Liver (tissue), 9 donors: ENCODE data around the gene A4GALT. TPM values are rescaled to one million over a fixed set of nuclear protein-coding genes. Genes with fewer than 3 reads are reported as not detected.

Experiments used
- DNase-seq: peaks from one replicate; pipeline ENCODE4 v3.0.0-alpha.2; 2017; ENCODE audit warnings: low spot score
- H3K27ac ChIP-seq, 2 donors: one replicate each; pipeline ENCODE4 v1.7.0; 2013; ENCODE audit warnings: inconsistent platforms in 2 of 2, low read length in 2 of 2, control low read depth in 1 of 2, low read depth in 1 of 2, mild to moderate bottlenecking in 1 of 2
- H3K27me3 ChIP-seq, 4 donors: one replicate each; pipeline versions ENCODE4 v1.6.1 to v1.7.0; 2013; ENCODE audit warnings: low read length in 3 of 4, inconsistent platforms in 1 of 4, mild to moderate bottlenecking in 1 of 4, moderate library complexity in 1 of 4; ENCODE audit not compliant: control insufficient read depth in 4 of 4, insufficient read depth in 4 of 4
- H3K36me3 ChIP-seq, 4 donors: one replicate each; pipeline versions ENCODE4 v1.6.1 to v1.7.0; 2013; ENCODE audit warnings: low read length in 3 of 4, mild to moderate bottlenecking in 3 of 4, low read depth in 1 of 4, moderate library complexity in 1 of 4; ENCODE audit not compliant: control insufficient read depth in 4 of 4, insufficient read depth in 3 of 4
- H3K4me1 ChIP-seq, 4 donors: one replicate each; pipeline versions ENCODE4 v1.6.1 to v1.7.0; 2013; ENCODE audit warnings: low read length in 3 of 4, mild to moderate bottlenecking in 3 of 4, moderate library complexity in 1 of 4; ENCODE audit not compliant: control insufficient read depth in 4 of 4, insufficient read depth in 4 of 4
- H3K4me3 ChIP-seq, 3 donors: one replicate each; pipeline versions ENCODE4 v1.6.1 to v1.7.0; 2013; ENCODE audit warnings: low read length in 3 of 3, control low read depth in 1 of 3, low read depth in 1 of 3, mild to moderate bottlenecking in 1 of 3
- H3K9ac ChIP-seq, 2 donors: one replicate each; pipeline ENCODE4 v1.7.0; 2013; ENCODE audit warnings: low read length in 2 of 2, mild to moderate bottlenecking in 2 of 2, moderate library complexity in 2 of 2, control low read depth in 1 of 2, low read depth in 1 of 2
- H3K9me3 ChIP-seq, 4 donors: one replicate each; pipeline versions ENCODE4 v1.6.1 to v1.7.0; 2013; ENCODE audit warnings: low read length in 3 of 4; ENCODE audit not compliant: control insufficient read depth in 4 of 4
- EGR1 ChIP-seq, 2 donors: IDR thresholded peaks; 2 replicates each; pipeline ENCODE4 v1.6.1; 2016 to 2018; ENCODE audit warnings: antibody characterized with exemption in 2 of 2, low read depth in 2 of 2
- FOXA1 ChIP-seq: IDR thresholded peaks from 2 replicates; pipeline ENCODE4 v1.6.1; 2016; ENCODE audit warnings: antibody characterized with exemption
- FOXA2 ChIP-seq: IDR thresholded peaks from 2 replicates; pipeline ENCODE4 v1.6.1; 2016; ENCODE audit warnings: antibody characterized with exemption
- GABPA ChIP-seq, 2 donors: IDR thresholded peaks in 1 of 2; conservative IDR thresholded peaks in 1 of 2; 2 replicates each; pipeline ENCODE4 v1.6.1; 2016; ENCODE audit warnings: antibody characterized with exemption in 2 of 2, mild to moderate bottlenecking in 1 of 2, moderate library complexity in 1 of 2
- HNF4A ChIP-seq, 2 donors: conservative IDR thresholded peaks; 2 replicates each; pipeline ENCODE4 v1.6.1; 2016; ENCODE audit warnings: antibody characterized with exemption in 2 of 2, mild to moderate bottlenecking in 2 of 2
- HNF4G ChIP-seq: IDR thresholded peaks from 2 replicates; pipeline ENCODE4 v1.6.1; 2016; ENCODE audit warnings: antibody characterized with exemption
- JUND ChIP-seq, 2 donors: IDR thresholded peaks; 2 replicates each; pipeline ENCODE4 v1.6.1; 2016; ENCODE audit warnings: antibody characterized with exemption in 2 of 2
- NR2F2 ChIP-seq: IDR thresholded peaks from 2 replicates; pipeline ENCODE4 v1.6.1; 2016; ENCODE audit warnings: antibody characterized with exemption
- RAD21 ChIP-seq, 2 donors: IDR thresholded peaks; 2 replicates each; pipeline ENCODE4 v1.6.1; 2016; ENCODE audit warnings: antibody characterized with exemption in 2 of 2, mild to moderate bottlenecking in 2 of 2
- RXRA ChIP-seq, 2 donors: IDR thresholded peaks; 2 replicates each; pipeline ENCODE4 v1.6.1; 2017 to 2018; ENCODE audit warnings: antibody characterized with exemption in 2 of 2, mild to moderate bottlenecking in 1 of 2
- SP1 ChIP-seq: IDR thresholded peaks from 2 replicates; pipeline ENCODE4 v1.6.1; 2018; ENCODE audit warnings: antibody characterized with exemption, mild to moderate bottlenecking
- TAF1 ChIP-seq: conservative IDR thresholded peaks from 2 replicates; pipeline ENCODE4 v1.6.1; 2016; ENCODE audit warnings: antibody characterized with exemption, mild to moderate bottlenecking
- YY1 ChIP-seq: IDR thresholded peaks from 2 replicates; pipeline ENCODE4 v1.6.1; 2016; ENCODE audit warnings: antibody characterized with exemption, mild to moderate bottlenecking
- WGBS: extraction: QIAGEN DNeasy Blood & Tissue Kit; methylation state at CpG from one replicate; pipeline ENCODE4 v1.1.7; 2013; 5-methylcytosine and 5-hydroxymethylcytosine counted together
- polyA plus RNA-seq, 2 donors: library from polyadenylated mRNA; stranded (reverse) in 1 of 2; unstranded in 1 of 2; fragments of 200-250 nt in 1 of 2; fragments of >200 nt in 1 of 2; fragmentation: Nextera tagmentation in 1 of 2; extraction: Ambion mirVana in 1 of 2; gene quantifications; one replicate each; pipeline versions ENCODE4 v1.2.1 to v1.2.3, GENCODE V29; 2013 to 2015
- total RNA-seq, 2 donors: library from RNA; depleted of rRNA; stranded (reverse); fragments of >200 nt; gene quantifications; one replicate each; pipeline ENCODE4 v1.2.3, GENCODE V29; 2014
- TF ChIP-seq, protein P1 (sequence below): IDR thresholded peaks from 2 replicates; pipeline ENCODE4 v1.6.1; 2016; ENCODE audit warnings: antibody characterized with exemption
- TF ChIP-seq, protein P2 (sequence below): IDR thresholded peaks from 2 replicates; pipeline ENCODE4 v1.6.1; 2016; ENCODE audit warnings: antibody characterized with exemption
- TF ChIP-seq, protein P3 (sequence below): IDR thresholded peaks from 2 replicates; pipeline ENCODE4 v1.6.1; 2016; ENCODE audit warnings: antibody characterized with exemption
- TF ChIP-seq, protein P4 (sequence below): fragments of 150-350 bp; IDR thresholded peaks from 2 replicates; pipeline ENCODE4 v1.5.1; 2017; ENCODE audit warnings: improper control_type of control experiment, low read depth, low read length; ENCODE audit not compliant: missing input control
- donor health status: healthy.
- donor health status: healthy.
- donor health status: healthy.
- donor health status: healthy.
- donor health status: healthy.

The A4GALT gene
- total and polyA plus RNA-seq, 4 donors: 1.6 to 8.2 (median 2.0) TPM

DNA sequence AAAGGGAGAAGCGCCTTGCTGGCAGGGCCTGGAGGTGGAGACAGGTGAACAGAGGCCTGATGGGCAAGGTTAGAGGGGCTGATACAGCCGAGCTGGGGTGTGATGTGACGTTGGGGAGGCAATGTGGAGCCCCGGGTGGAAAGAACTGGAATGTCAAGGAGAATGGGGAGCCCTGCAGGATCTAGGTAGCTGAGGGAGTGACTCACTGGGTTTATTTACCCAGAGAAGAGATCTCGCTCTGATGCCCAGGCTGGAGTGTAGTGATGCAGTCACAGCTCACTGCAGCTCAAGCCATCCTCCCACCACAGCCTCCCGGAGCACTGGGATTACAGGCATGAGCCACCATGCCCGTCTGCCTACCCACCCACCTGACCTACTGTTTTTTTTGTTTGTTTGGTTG, 69.5 kb downstream of the A4GALT start:
- DNase-seq: no peak
- TF ChIP-seq NR2F2 (no peak), SP1 (no peak), FOXA1 (no peak), RXRA (IDR thresholded peaks at IDR 0.05) (no peak), TAF1 (no peak)
- TF ChIP-seq, protein P1, sequence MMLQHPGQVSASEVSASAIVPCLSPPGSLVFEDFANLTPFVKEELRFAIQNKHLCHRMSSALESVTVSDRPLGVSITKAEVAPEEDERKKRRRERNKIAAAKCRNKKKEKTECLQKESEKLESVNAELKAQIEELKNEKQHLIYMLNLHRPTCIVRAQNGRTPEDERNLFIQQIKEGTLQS: no peak
- Histone ChIP-seq H3K27ac (no peak overlapping the region), H3K4me1 (peaks cover 22 to 49% (median 38%) of the 10 kb centered on the region in 4 donors), H3K9ac (no peak overlapping the region), H3K36me3 (no peaks in the 10 kb centered on the region), H3K4me3 (no peak overlapping the region), H3K9me3 (no peaks in the 10 kb centered on the region), H3K27me3 (no peaks in the 10 kb centered on the region)
- WGBS: 85% methylated on average over 7 of the region's 7 CpGs

DNA sequence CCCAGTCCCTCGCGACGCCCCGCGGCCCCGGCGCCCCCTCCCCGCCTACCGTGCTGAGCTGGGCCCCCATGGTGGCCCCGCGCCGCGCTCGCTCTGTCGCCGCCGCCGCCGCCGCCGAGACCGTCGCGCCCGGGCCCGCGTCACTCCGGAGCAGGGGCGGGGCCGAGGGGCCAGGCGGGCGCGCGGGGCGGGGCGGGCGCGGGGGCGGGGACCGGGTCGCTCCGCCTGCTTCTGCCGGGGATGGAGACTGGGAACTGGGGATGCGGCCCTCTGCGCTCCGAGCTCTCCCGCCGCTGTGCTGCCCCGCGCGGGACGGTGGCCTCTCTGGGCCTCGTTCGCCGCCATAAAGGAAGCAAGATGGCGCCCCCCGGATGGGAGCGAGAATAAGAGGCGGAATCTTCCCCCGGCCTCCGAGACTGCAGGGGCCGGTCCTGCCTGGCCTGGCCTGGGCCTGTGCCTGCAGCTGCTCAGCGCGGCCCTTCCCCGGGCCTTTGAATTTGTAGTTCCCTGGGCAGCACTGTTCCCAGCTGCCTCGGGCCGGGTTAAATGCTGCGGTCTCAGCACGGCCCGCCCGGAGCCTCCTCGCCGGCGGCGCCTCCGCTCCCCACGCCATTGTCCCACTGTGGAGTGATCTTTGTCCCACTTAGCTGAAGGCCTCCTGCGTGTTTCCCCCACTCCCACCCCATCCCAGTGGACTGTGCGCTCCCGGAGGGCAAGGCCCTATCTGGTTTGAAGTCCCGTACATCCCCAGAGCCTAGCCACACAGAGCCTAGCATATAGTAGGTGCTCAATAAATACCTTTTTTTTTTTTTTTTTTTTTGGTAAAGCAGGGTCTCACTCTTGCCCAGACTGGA, 71.2 kb downstream of the A4GALT start, which contains the start of gene CYB5R3:
CYB5R3 (minus strand) TSS at position 147 of the 854 bp plus-strand sequence; CDS start at position 70, 77 bp downstream.
- Histone ChIP-seq H3K36me3 (no peaks in the 10 kb centered on the region), H3K27me3 (no peaks in the 10 kb centered on the region), H3K4me1 (peaks cover 36 to 65% (median 54%) of the 10 kb centered on the region in 4 donors), H3K4me3 (peak within 1 kb of the TSS; percentile 95 to 99 (median 96)), H3K9me3 (no peaks in the 10 kb centered on the region), H3K27ac (peak within 1 kb of the TSS; percentile 94 to 96), H3K9ac (peak within 1 kb of the TSS; percentile 18 to 73)
- peak; percentile 85 for DNase-seq
- 13% methylated on average over 81 of the region's 81 CpGs for WGBS
- TF ChIP-seq HNF4G: no peak
- no peak for TF ChIP-seq RAD21 (IDR thresholded peaks at IDR 0.05)
- peak; percentile 73 for TF ChIP-seq YY1
- no peak for TF ChIP-seq JUND (IDR thresholded peaks at IDR 0.05)
- TF ChIP-seq, protein P2, sequence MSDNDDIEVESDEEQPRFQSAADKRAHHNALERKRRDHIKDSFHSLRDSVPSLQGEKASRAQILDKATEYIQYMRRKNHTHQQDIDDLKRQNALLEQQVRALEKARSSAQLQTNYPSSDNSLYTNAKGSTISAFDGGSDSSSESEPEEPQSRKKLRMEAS: no peak
- no peak for TF ChIP-seq EGR1 (IDR thresholded peaks at IDR 0.05; ENCODE audit: low read depth in 2 of 2)

DNA sequence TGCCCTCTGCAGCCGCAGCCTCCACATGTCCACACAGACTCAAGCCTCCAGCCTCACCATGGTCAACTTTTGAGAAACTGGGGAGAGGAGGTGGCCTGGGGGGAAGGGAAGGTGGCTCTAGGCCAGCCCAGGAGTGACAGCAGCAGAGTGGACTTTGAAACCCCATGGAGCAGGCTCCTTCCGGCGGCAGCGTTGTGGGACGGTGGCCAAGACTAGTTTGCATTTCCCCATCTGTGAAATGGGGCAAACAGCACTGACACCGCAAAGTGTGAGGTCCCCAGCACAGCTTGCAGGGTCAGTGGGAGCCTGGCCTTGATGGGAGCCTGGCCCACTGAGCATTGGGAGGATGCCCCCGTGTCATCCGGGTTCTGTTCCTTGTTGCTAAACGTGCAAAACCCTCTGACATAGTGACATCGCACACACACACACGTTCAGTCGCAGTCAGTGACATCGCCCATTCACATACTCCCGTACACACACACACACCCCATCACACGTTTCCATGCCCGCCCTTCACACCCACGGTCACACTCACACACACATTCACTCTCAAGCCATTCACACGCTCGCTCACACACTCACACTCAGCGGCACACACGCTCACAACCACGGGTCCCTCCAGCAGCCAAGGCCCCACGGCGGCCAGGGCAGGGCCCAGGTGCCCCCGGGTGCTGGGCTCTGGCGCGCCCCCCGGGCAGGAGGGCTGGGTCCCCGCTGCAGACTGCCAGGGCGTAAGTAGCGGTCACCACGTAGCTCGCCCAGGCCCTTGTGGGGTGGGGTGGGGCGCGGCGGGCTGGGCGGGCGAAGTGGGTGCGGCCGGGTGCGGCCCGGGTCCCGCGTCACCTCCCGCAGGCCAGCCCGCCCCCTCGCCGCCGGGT, 72.1 kb downstream of the A4GALT start:
- Histone ChIP-seq H3K4me1 (peaks cover 41 to 69% (median 57%) of the 10 kb centered on the region in 4 donors), H3K36me3 (no peaks in the 10 kb centered on the region), H3K27me3 (no peaks in the 10 kb centered on the region), H3K9me3 (no peaks in the 10 kb centered on the region), H3K9ac (peak overlapping the region; percentile 18 to 73), H3K27ac (peak overlapping the region; percentile 94 to 96), H3K4me3 (peak overlapping the region; percentile 95 to 99 (median 96))
- 2% methylated on average over 49 of the region's 49 CpGs for WGBS
- peak; percentile 85 for DNase-seq
- no peak for TF ChIP-seq EGR1 (IDR thresholded peaks at IDR 0.05; ENCODE audit: low read depth in 2 of 2)
- TF ChIP-seq FOXA1: no peak
- no peak for TF ChIP-seq TAF1
- TF ChIP-seq YY1: peak; percentile 56
- TF ChIP-seq JUND (IDR thresholded peaks at IDR 0.05): peak in 1 of 2 donors; percentile 46
- TF ChIP-seq HNF4A (conservative IDR thresholded peaks at IDR 0.05): peak; percentile 90 to 93
- TF ChIP-seq GABPA (IDR thresholded peaks at IDR 0.05 in 1 of 2, conservative IDR thresholded peaks at IDR 0.05 in 1 of 2): peak in 1 of 2 donors; percentile 77
- TF ChIP-seq NR2F2: no peak
- no peak for TF ChIP-seq RAD21 (IDR thresholded peaks at IDR 0.05)
- TF ChIP-seq, protein P1: no peak
- TF ChIP-seq SP1: peak; percentile 84
- TF ChIP-seq FOXA2: no peak
- TF ChIP-seq, protein P3, sequence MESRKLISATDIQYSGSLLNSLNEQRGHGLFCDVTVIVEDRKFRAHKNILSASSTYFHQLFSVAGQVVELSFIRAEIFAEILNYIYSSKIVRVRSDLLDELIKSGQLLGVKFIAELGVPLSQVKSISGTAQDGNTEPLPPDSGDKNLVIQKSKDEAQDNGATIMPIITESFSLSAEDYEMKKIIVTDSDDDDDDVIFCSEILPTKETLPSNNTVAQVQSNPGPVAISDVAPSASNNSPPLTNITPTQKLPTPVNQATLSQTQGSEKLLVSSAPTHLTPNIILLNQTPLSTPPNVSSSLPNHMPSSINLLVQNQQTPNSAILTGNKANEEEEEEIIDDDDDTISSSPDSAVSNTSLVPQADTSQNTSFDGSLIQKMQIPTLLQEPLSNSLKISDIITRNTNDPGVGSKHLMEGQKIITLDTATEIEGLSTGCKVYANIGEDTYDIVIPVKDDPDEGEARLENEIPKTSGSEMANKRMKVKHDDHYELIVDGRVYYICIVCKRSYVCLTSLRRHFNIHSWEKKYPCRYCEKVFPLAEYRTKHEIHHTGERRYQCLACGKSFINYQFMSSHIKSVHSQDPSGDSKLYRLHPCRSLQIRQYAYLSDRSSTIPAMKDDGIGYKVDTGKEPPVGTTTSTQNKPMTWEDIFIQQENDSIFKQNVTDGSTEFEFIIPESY: no peak
- TF ChIP-seq, protein P4, sequence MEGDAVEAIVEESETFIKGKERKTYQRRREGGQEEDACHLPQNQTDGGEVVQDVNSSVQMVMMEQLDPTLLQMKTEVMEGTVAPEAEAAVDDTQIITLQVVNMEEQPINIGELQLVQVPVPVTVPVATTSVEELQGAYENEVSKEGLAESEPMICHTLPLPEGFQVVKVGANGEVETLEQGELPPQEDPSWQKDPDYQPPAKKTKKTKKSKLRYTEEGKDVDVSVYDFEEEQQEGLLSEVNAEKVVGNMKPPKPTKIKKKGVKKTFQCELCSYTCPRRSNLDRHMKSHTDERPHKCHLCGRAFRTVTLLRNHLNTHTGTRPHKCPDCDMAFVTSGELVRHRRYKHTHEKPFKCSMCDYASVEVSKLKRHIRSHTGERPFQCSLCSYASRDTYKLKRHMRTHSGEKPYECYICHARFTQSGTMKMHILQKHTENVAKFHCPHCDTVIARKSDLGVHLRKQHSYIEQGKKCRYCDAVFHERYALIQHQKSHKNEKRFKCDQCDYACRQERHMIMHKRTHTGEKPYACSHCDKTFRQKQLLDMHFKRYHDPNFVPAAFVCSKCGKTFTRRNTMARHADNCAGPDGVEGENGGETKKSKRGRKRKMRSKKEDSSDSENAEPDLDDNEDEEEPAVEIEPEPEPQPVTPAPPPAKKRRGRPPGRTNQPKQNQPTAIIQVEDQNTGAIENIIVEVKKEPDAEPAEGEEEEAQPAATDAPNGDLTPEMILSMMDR: no peak
- peak; percentile 96 for TF ChIP-seq HNF4G
